ENCODE data around the gene INPP4B.

Gene INPP4B

GRCh38 chr4:142463206-142463605 is 382.9 kb downstream of the INPP4B start:
- DNase-seq: no peak

- DNase-seq: no peak
These were observed 393.8 kb downstream of the INPP4B start for GRCh38 chr4:142452161-142452855.

- no peak for DNase-seq
These were observed 396.2 kb downstream of the INPP4B start for GRCh38 chr4:142449771-142450373.

GRCh38 chr4:142447009-142447408 is 399.1 kb downstream of the INPP4B start:
- DNase-seq: no peak

DNA sequence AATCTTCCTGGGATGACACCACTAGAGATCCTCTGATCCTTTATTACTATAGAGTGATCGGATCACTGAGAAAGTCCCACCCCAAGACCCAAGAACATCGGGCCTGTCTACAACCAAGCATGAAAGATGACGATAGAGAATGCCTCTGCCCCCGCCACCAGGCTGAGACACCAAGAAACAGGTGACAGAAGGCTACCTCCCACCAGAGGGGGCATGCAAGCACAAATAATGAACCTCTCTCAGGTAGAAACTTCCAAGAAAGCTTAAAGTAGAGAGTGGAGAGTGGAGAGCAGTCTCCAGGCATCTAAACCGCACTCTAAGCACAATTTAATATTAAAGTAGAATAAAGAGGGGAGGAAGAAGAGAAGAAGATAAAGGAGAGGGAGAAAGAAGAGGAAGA is 402.6 kb downstream of the INPP4B start:
- DNase-seq: peak in 1 of 2 donors; percentile 11

- no peak for DNase-seq
These were observed 406.0 kb downstream of the INPP4B start for GRCh38 chr4:142440093-142440492.

- no peak for DNase-seq
These were observed 410.4 kb downstream of the INPP4B start for GRCh38 chr4:142435599-142436235.

DNA sequence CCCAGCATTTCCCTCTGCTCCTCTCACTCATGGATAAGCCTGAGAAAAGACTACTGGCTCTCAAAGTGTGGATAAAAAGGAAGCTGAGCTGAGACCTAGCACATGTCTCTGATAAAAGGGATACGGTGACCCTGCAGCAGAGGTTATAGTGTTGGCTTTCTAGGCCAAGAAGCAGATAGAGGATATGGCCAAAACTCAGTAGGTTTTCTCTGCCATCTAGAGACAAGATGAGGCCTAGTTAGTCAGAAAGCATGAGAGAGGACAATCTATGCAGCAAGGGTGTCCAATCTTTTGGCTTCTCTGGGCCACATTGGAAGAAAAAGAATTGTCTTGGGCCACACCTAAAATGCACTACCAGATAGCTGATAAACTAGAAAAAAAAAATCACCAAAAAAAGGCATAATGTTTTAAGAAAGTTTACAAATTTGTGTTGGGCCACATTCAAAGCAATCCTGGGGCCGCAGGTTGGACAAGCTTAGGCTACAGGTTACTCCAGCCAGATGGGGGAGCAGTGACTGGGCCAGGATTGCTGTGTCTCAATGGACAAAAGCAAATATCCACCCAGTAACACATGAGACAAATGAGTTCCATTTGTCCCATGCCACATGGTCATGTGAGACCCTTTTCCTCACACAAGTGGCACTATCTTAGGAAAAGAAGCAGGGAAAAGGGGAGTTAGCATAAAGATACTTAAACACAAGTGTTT is 411.4 kb downstream of the INPP4B start:
- DNase-seq: peak in 1 of 2 donors; percentile 36

- no peak for DNase-seq
These were observed 417.4 kb downstream of the INPP4B start for GRCh38 chr4:142428715-142429114.

DNA sequence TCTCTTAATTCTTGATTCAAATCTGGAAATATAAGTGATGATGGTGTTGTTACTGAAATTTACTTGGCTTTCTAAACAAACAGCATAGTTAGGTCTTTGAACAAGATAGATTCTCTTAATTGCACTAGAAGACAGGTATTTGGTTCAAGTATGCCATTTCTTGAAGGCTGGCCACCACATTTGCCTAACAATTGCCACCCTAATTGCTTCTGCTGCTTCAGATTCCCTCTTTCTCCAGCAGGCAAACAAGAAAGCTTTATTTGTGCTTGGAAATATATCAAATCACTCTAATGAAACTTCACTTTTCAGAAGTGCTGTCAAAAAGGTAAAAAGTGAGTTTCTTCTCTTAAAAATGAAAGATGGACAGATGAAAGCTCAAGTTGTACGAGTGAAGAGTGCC is 418.6 kb downstream of the INPP4B start:
- DNase-seq: no peak

- no peak for DNase-seq
These were observed 422.2 kb downstream of the INPP4B start for GRCh38 chr4:142423861-142424260.

DNA sequence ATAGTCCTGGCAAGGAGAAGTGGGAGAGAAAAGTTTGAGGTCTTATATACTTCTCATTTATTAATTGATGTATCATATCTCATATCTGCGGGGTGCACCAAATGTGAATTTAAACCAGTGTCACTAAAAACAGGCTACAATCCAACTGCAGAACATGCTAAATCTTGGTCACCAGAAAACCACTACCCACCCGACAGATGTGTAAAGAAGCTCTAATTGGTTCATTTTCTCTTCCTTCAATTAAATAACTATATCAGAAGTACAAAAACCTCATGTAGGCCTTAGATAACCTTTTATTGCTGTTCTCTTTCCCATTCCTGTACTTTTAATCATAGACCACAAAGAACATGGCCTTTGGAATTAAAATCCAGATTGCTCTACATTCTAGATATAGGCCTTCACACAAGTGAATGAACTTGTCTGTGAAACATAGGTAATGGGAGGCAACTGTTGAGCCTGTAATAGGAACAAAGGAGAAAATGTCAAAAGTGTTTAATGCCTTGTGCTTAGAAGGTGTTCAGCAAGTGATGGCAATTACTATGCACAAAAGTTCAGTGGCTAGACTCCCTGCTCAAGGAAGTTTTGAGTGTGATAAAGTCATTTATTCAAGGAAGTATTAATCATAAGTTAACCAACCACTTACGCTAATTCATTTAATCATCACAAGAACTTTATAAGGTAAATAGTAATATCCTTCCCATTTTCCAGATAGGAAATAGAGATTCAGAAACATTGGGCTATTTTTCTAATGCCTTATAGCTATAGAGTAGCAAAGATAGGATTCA is 425.6 kb downstream of the INPP4B start:
- no peak for DNase-seq

DNA sequence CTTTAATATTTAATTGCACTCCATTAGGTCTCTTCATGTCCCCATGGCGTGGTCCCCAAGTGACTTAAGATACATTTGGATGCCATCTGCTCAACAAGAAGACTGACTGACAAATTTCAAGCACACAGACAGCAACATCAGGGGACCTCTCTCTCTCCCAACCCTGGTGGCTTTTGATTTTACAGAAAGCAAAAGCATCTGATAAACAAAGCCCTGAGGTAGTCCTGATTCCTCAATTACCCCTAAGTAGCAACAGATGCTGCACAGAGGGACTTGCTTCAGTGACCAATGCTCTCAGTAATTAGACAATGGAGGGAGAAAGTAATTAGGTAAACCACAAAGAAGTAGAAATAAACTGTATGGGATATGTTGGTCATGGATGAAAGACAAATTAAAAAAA is 426.4 kb downstream of the INPP4B start:
- no peak for DNase-seq

DNA sequence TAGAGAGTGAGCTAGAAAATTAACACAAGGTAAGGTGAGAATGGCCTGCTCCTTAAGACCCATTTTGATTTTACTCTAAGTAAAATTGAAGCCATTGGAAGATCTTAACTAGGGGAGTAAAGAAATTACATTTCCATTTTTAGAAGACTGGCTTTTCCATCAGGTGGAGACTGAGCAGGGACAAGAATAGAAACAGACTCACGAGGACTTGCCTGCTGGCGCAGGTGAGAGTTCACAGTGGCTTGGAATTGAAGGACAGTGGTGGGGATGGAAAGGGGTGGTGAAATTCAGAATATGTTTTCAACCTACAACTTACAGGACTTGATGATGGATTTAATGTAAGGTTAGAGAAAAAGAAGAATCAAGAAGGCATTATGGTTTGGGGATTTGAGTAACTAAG is 427.4 kb downstream of the INPP4B start:
- DNase-seq: no peak

DNA sequence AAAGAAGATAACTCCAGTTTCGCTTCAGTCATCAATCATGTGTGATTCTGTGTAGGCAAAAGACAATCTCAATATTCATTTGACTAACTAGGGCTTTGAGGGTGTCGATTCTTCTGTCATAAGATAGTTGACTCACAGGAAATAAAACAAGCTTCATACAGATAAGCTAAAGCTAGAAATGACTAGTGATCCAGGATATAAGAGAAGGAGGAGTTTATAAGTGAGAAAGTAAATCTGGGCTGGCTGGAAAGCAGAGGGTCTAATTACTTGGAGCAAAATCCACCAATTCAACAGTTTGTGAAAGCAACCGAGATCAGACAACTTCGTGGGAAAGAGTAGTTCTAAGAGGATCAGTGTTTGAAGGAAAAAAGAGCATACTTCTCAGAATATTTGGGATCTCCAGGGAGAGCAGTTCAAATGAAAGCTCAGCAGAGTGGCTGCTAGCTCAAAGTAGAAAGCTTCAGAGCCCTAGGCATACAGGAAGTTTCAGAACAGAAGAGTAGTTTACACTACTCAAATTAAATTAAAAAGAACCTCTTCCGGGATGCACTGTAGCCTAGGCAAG is 429.3 kb downstream of the INPP4B start:
- peak in 1 of 2 donors; percentile 45 for DNase-seq

- DNase-seq: no peak
These were observed 430.0 kb downstream of the INPP4B start for GRCh38 chr4:142416121-142416520.

DNA sequence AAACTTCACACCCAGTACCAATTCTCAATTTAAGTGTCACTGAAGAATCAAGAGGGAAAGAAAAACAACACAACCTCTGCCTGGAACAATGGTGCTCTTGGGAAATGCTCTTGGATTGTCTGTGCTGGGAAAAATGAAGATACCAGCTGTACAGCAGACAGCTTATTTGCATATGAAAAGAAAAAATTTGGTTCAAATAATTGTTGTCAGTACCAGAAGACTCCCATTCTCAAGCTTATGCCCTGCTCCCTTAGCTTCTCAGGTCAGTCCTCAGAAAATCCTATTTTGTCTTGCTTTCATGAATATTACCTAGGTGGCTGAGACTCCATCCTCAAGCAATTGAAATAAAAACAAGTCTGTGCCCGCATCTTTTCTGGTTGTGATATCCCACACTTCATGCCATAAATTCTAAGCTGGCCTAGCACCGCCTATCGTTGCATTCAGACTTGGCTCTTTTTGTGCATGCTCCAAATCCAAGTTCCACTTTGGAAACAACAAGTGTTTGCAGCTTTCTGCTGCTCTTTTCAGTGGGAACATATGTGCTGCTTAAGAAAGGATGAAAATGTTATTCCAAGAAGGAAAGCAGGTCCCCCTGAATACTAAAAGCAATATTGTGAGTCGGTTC is 431.6 kb downstream of the INPP4B start:
- no peak for DNase-seq

DNA sequence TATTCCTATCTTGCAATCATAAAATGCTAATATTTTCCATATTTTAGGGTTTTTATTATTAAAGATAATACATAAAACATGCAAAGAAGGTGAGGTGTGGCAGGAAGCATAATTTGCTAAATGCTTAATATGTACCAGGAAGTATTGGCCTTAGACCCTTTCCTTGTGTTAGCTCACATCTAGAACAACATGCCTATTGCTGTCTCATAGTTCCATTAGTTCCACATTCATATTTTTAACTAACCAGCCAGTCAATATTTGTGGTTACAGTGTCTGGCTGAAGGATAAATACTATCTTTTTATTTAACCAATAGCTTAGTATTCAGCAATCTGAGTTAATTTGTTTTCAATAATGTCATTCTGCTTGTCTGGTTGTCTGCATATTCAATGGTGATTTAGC is 432.6 kb downstream of the INPP4B start:
- no peak for DNase-seq

GRCh38 chr4:142411993-142412392 is 434.1 kb downstream of the INPP4B start:
- DNase-seq: no peak

DNA sequence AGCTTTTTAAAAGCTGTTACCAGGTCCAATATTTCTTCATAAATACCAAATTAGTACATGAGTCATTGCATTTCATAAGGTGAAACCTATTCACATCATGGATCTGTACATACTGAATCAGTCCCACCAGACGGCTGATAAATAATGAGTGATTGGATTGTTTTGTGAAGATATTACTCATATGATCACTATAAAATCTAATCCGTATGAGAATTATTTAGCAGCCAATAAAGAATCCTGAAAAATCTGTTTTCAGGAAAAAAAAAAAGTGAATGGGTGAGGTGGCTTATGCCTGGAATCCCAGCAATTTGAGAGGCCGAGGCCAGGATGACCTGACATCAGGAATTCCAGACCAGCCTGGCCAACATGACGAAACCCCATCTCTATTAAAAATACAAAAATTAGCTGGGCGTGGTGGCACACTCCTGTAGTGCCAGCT is 438.1 kb downstream of the INPP4B start:
- no peak for DNase-seq

DNA sequence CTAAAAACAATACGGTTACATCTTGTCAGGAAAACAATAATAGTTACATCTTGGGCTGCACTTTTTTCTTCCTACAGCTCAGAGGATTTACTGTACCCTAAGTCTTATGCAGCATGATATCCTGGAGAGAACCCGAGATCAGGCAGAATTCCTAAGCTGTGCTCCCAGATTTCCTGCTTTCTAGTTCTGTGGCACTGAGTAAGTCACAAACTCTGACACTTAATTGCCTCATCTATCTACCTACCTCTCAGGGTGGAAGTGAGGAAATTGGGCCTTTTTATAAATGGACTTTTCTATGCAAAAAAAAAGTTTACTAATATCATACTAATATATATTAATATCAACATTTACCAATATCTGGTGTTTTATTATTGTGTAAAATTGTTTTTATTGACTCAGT is 438.5 kb downstream of the INPP4B start:
- DNase-seq: no peak

GRCh38 chr4:142406917-142407501 is 439.1 kb downstream of the INPP4B start:
- DNase-seq: peak in 1 of 2 donors; percentile 60
